ENCODE measurements around the gene NCAPD3. TPM values are rescaled to one million over a fixed set of nuclear protein-coding genes. Genes with fewer than 3 reads are reported as not detected.

NCAPD3 gene
- 32.7 TPM for polyA plus RNA-seq (2013, experiment 1 of 2)
- 30.6 TPM for polyA plus RNA-seq (2013, experiment 2 of 2)

GRCh38 chr11:134223836-134224709 is at the start of gene NCAPD3, which contains the start of gene VPS26B:
Gene NCAPD3, minus strand, starts transcription at chr11:134223967. Its CDS starts 41 bp downstream, at chr11:134223926.
Gene VPS26B, plus strand, starts transcription at chr11:134224671. Its CDS starts 452 bp downstream, at chr11:134225123.
- H3K4me1 ChIP-seq (ENCODE audit: insufficient read depth, low read length): peaks cover 8% of the 10 kb centered on the region; the same call in 1 of the 2 replicates
- WGBS: under 1% methylated on average over 89 of the region's 89 CpGs

DNA sequence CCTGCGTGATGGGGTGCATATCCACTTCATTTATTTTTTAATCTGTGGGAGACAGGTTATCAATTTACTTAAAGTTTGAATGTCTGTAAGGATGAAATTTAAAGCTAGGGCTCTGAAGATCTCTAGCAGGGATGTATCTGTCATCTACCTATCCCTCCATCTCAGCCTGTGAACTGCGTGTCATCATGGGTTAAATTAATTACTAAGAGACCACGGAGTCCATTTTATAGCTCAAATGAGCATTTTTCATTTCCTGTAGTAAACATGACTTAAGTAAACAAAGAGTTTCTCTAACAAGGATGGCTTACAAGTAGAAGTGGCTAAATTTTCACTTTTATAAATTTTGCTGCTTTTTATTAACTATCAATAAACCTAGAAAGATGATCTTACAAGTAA is 49.5 kb upstream of the NCAPD3 start:
- Histone ChIP-seq H3K9ac (ENCODE audit: low read depth, low read length) (0 out of 2 replicates have a peak overlapping the region, but pooled peaks have one; percentile 25), H3K4me1 (ENCODE audit: insufficient read depth, low read length) (peaks cover 43% of the 10 kb centered on the region), H3K9me3 (ENCODE audit: insufficient read depth, low read depth, low read length) (no peaks in the 10 kb centered on the region), H3K27ac (ENCODE audit: low read depth, low read length) (peak overlapping the region; percentile 56; the same call in 1 of the 2 replicates), H3K4me3 (ENCODE audit: low read length) (peak overlapping the region; percentile 76), H3K36me3 (ENCODE audit: insufficient read depth, low read length) (no peaks in the 10 kb centered on the region), H3K27me3 (ENCODE audit: insufficient read depth, low read length) (peaks cover 69% of the 10 kb centered on the region)
- WGBS: 20% methylated on average over 2 of the region's 3 CpGs

More at GRCh38 chr11:134223836-134224709, at the start of gene NCAPD3, which contains the start of gene VPS26B:
- peaks cover 10% of the 10 kb centered on the region for H3K27me3 ChIP-seq (ENCODE audit: insufficient read depth, low read length)
- H3K9ac ChIP-seq (ENCODE audit: low read depth, low read length): peak within 1 kb of the TSS; percentile 69
- H3K36me3 ChIP-seq (ENCODE audit: insufficient read depth, low read length): peaks cover 17% of the 10 kb centered on the region
- H3K27ac ChIP-seq (ENCODE audit: low read depth, low read length): no peak within 1 kb of the TSS
- H3K9me3 ChIP-seq (ENCODE audit: insufficient read depth, low read depth, low read length): no peaks in the 10 kb centered on the region
- H3K4me3 ChIP-seq (ENCODE audit: low read length): peak within 1 kb of the TSS; percentile 84

DNA sequence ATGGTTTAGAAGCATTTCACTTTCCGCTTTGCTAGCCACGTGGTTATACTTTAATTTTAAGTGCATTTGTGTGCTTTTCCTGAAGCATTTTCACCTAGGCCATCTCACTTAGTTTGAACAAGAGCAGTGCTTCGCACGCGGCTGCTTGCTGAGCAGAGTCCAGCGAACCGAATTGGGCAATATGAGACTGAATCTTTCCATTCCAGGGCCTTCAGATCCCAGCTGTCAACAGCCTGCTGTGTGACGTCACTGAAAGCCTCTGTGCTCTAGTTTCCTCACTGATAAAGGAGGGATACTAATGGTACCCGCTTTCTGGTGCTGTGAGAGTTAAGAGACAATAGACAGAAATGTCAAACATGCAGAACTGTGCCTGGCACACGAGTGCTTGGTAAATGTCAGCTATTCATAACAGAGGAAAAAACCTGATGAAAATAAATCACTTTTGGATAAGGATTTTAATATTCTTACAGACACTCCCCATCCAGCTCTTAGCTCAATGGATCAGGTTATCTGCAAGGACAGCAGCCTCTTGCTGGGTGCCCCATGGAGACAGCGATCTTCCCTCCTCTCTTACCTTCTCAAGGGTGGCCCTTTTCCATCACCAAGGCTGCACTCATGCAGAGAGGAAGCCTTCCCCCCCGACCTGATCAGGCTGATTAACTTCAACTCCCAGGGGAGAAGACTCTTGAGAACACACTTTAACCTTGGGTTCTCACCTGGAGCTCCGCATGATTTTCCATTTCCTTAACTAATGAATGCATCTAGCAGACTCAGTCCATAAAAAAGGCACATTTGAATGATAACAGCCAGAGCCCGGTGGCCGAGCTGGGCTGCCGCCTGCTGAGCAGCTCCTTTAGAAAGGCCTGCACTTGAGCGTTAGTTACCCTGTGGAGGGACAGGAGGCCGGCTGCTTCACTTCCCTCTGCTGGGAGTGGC is 48.9 kb upstream of the NCAPD3 start:
- peak overlapping the region; percentile 92 for H3K27ac ChIP-seq (ENCODE audit: low read depth, low read length)
- no peaks in the 10 kb centered on the region for H3K36me3 ChIP-seq (ENCODE audit: insufficient read depth, low read length)
- peaks cover 62% of the 10 kb centered on the region for H3K27me3 ChIP-seq (ENCODE audit: insufficient read depth, low read length)
- H3K9me3 ChIP-seq (ENCODE audit: insufficient read depth, low read depth, low read length): no peaks in the 10 kb centered on the region
- peak overlapping the region; percentile 76 for H3K4me3 ChIP-seq (ENCODE audit: low read length)
- WGBS: 27% methylated on average over 18 of the region's 18 CpGs
- no peak overlapping the region for H3K9ac ChIP-seq (ENCODE audit: low read depth, low read length)
- peaks cover 49% of the 10 kb centered on the region for H3K4me1 ChIP-seq (ENCODE audit: insufficient read depth, low read length)

GRCh38 chr11:134271978-134272377 is 48.2 kb upstream of the NCAPD3 start:
- Histone ChIP-seq H3K9ac (ENCODE audit: low read depth, low read length) (no peak overlapping the region), H3K27ac (ENCODE audit: low read depth, low read length) (peak overlapping the region; percentile 92; the same call in 1 of the 2 replicates), H3K36me3 (ENCODE audit: insufficient read depth, low read length) (no peaks in the 10 kb centered on the region), H3K27me3 (ENCODE audit: insufficient read depth, low read length) (peaks cover 55% of the 10 kb centered on the region), H3K4me3 (ENCODE audit: low read length) (no peak overlapping the region; the same call in 1 of the 2 replicates), H3K9me3 (ENCODE audit: insufficient read depth, low read depth, low read length) (no peaks in the 10 kb centered on the region), H3K4me1 (ENCODE audit: insufficient read depth, low read length) (peaks cover 56% of the 10 kb centered on the region)
- 84% methylated on average over 4 of the region's 4 CpGs for WGBS

GRCh38 chr11:134270250-134270714 is 46.5 kb upstream of the NCAPD3 start:
- peaks cover 3% of the 10 kb centered on the region; the same call in 1 of the 2 replicates for H3K36me3 ChIP-seq (ENCODE audit: insufficient read depth, low read length)
- H3K27ac ChIP-seq (ENCODE audit: low read depth, low read length): no peak overlapping the region
- peaks cover 38% of the 10 kb centered on the region for H3K27me3 ChIP-seq (ENCODE audit: insufficient read depth, low read length)
- peaks cover 59% of the 10 kb centered on the region for H3K4me1 ChIP-seq (ENCODE audit: insufficient read depth, low read length)
- H3K9me3 ChIP-seq (ENCODE audit: insufficient read depth, low read depth, low read length): no peaks in the 10 kb centered on the region
- H3K9ac ChIP-seq (ENCODE audit: low read depth, low read length): no peak overlapping the region
- WGBS: 58% methylated on average over 5 of the region's 5 CpGs
- H3K4me3 ChIP-seq (ENCODE audit: low read length): no peak overlapping the region

DNA sequence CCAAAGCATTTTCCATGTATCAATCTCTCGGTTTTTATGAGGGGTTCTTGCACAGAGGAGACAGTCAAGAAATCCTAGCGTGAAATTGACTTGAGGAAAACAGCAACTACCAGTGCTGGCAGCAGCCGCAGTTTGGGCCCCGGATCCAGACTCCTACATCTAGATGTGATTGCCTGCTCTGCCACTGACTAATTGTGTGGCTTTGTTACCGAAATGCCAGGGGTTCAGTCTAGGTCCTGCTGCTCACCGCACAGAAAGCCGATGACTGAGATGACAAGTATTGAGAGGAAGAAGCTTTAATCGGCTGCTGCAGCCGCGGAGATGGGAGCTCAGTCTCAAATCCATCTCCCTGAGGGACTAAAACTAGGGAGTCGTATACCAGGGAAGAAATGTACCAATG is 44.2 kb upstream of the NCAPD3 start:
- Histone ChIP-seq H3K9ac (ENCODE audit: low read depth, low read length) (peak overlapping the region; percentile 21; the same call in 1 of the 2 replicates), H3K27me3 (ENCODE audit: insufficient read depth, low read length) (peaks cover 15% of the 10 kb centered on the region; the same call in 1 of the 2 replicates), H3K4me1 (ENCODE audit: insufficient read depth, low read length) (peaks cover 42% of the 10 kb centered on the region), H3K9me3 (ENCODE audit: insufficient read depth, low read depth, low read length) (no peaks in the 10 kb centered on the region), H3K4me3 (ENCODE audit: low read length) (no peak overlapping the region), H3K36me3 (ENCODE audit: insufficient read depth, low read length) (peaks cover 20% of the 10 kb centered on the region), H3K27ac (ENCODE audit: low read depth, low read length) (no peak overlapping the region)
- WGBS: 92% methylated on average over 11 of the region's 11 CpGs

DNA sequence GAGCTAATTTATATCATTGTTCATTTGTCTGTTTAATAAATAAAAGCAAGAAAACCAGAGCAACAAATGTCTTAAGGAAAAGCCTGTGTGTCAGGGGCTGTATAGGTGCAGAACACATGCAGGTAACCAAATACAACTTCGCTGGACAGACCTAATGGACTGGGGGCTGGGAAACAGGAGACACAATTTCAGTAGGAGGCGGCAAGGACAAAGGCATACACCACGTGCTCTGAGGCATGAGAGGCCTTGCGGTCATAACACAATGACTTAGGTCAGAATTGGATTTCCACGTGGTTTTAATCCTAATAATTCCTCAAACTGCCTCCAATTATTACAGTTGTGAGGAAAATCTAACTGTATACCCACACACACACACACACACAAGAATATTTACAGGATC is 43.7 kb upstream of the NCAPD3 start:
- peak overlapping the region; percentile 21; the same call in 1 of the 2 replicates for H3K9ac ChIP-seq (ENCODE audit: low read depth, low read length)
- peaks cover 10% of the 10 kb centered on the region; the same call in 1 of the 2 replicates for H3K27me3 ChIP-seq (ENCODE audit: insufficient read depth, low read length)
- H3K36me3 ChIP-seq (ENCODE audit: insufficient read depth, low read length): peaks cover 25% of the 10 kb centered on the region
- peaks cover 38% of the 10 kb centered on the region for H3K4me1 ChIP-seq (ENCODE audit: insufficient read depth, low read length)
- no peak overlapping the region for H3K27ac ChIP-seq (ENCODE audit: low read depth, low read length)
- H3K4me3 ChIP-seq (ENCODE audit: low read length): no peak overlapping the region
- H3K9me3 ChIP-seq (ENCODE audit: insufficient read depth, low read depth, low read length): no peaks in the 10 kb centered on the region
- WGBS: 72% methylated on average over 5 of the region's 5 CpGs

DNA sequence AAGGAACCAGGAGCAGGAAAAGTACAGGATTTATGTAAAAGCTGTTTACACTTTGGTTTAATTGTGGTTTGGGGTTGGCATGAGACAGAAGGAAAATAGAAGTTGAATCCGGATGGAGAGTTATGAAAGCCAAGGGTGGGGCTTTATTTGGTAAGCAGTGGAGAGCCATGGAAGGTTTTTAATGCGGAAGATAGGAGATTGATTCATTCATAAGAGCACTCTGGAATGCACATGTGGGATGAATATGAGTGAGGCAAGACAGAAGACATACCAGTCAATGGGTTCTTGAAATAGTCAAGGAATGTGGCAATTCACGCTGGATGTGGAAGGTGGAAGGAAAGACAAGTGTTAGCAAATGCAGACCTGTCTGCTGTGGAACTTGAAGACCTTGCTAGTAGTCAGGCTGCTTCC is 43.1 kb upstream of the NCAPD3 start:
- no peaks in the 10 kb centered on the region for H3K9me3 ChIP-seq (ENCODE audit: insufficient read depth, low read depth, low read length)
- no peak overlapping the region for H3K27ac ChIP-seq (ENCODE audit: low read depth, low read length)
- H3K27me3 ChIP-seq (ENCODE audit: insufficient read depth, low read length): peaks cover 4% of the 10 kb centered on the region; the same call in 1 of the 2 replicates
- H3K4me3 ChIP-seq (ENCODE audit: low read length): no peak overlapping the region
- peaks cover 31% of the 10 kb centered on the region for H3K4me1 ChIP-seq (ENCODE audit: insufficient read depth, low read length)
- H3K36me3 ChIP-seq (ENCODE audit: insufficient read depth, low read length): peaks cover 29% of the 10 kb centered on the region
- 65% methylated on average over 3 of the region's 3 CpGs for WGBS
- no peak overlapping the region for H3K9ac ChIP-seq (ENCODE audit: low read depth, low read length)

DNA sequence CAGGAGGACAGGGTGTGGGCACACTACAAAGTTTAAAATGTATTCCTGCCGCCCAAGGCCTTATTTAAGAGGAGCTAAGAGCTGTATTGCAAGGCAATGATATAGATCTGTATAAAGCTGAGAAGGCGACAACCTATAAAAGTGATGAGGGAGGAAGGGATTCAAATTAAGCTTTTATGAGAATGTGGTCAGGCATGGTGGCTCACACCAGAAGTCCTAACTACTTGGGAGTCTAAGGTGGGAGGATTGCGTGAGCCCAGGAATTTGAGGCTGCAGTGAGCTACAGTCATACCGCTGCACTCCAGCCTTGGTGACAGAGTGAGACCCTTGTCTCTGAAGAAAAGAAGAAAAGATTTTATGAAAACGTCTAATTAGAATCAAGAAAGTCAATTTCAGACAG is 42.7 kb upstream of the NCAPD3 start:
- 92% methylated on average over 5 of the region's 5 CpGs for WGBS
- H3K4me3 ChIP-seq (ENCODE audit: low read length): no peak overlapping the region
- H3K27me3 ChIP-seq (ENCODE audit: insufficient read depth, low read length): peaks cover 3% of the 10 kb centered on the region; the same call in 1 of the 2 replicates
- no peak overlapping the region for H3K27ac ChIP-seq (ENCODE audit: low read depth, low read length)
- peaks cover 33% of the 10 kb centered on the region for H3K36me3 ChIP-seq (ENCODE audit: insufficient read depth, low read length)
- H3K4me1 ChIP-seq (ENCODE audit: insufficient read depth, low read length): peaks cover 27% of the 10 kb centered on the region
- H3K9ac ChIP-seq (ENCODE audit: low read depth, low read length): no peak overlapping the region
- no peaks in the 10 kb centered on the region for H3K9me3 ChIP-seq (ENCODE audit: insufficient read depth, low read depth, low read length)

- H3K4me1 ChIP-seq (ENCODE audit: insufficient read depth, low read length): peaks cover 20% of the 10 kb centered on the region
- no peak overlapping the region; the same call in 1 of the 2 replicates for H3K9ac ChIP-seq (ENCODE audit: low read depth, low read length)
- no peaks in the 10 kb centered on the region for H3K27me3 ChIP-seq (ENCODE audit: insufficient read depth, low read length)
- H3K4me3 ChIP-seq (ENCODE audit: low read length): no peak overlapping the region
- no peak overlapping the region for H3K27ac ChIP-seq (ENCODE audit: low read depth, low read length)
- WGBS: 96% methylated on average over 7 of the region's 7 CpGs
- peaks cover 46% of the 10 kb centered on the region for H3K36me3 ChIP-seq (ENCODE audit: insufficient read depth, low read length)
- no peaks in the 10 kb centered on the region for H3K9me3 ChIP-seq (ENCODE audit: insufficient read depth, low read depth, low read length)
Observed at GRCh38 chr11:134264966-134265764, 41.4 kb upstream of the NCAPD3 start.

Measured in HUES64 (cell line).